Forelimb muscle (tissue), 1 donor: Measurements from ENCODE around the gene ZFYVE19. TPM values are rescaled to one million over a fixed set of nuclear protein-coding genes. Genes with fewer than 3 reads are reported as not detected.

Source experiments
- DNase-seq: peaks from one replicate; pipeline ENCODE4 v3.0.0-alpha.2; 2013; ENCODE audit warnings: low read depth
- polyA plus RNA-seq: library from polyadenylated mRNA; unstranded; fragments of 120-200 nt; gene quantifications from one replicate; pipeline ENCODE4 v1.2.1, GENCODE V29; 2013; ENCODE audit not compliant: insufficient read length

ZFYVE19 gene
- polyA plus RNA-seq, 1 donor = 16.1 TPM

DNA sequence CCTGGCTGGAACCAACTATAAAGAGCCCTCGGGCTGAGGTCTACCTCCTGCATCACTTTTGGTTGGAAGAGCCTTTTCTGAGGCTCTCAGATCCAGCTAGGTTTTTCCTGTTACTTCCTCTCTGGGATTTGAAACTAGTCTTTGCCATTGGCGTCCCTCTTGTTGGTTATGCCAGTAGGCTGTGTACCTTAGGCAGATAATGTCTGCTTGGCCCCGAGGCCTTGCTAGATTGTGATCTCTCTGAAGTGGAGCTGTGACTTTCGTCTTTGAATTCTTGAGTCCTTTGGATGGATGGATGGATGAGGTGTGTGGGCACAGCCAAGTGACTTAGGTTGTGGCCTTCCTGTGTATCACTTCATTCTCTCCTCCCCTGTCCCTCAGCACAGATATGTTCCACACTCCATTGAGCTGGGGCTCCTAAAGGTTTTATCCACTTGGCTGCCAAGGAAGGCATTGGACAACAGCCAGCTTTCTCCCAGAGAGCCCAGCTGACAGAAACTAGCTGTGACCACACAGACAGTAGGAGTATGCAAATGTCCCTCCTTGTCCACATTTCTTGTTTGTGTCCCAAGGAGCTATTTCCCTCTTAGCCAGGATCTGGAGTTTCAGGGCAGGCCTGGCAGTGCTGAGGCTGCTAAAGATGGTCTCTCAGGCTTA lies 8.3 kb downstream of the ZFYVE19 start:
- no peak for DNase-seq

DNA sequence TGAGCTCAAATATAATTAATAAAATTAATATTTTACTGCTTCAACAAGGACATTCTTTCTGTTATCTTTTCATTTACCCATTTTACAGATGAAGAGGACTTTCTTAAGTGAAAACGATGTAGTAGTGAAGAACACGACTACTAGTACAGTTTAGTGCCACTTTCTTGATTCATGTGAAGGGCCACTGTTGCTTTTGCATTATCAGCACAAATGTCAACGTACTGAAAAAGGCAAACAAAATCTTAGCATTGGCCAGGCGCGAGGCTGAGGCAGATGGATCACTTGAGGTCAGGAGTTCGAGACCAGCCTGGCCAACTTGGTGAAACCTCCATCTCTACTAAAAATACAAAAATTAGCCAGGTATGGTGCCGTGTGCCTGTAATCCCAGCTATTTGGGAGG lies 12.2 kb downstream of the ZFYVE19 start:
- no peak for DNase-seq

DNA sequence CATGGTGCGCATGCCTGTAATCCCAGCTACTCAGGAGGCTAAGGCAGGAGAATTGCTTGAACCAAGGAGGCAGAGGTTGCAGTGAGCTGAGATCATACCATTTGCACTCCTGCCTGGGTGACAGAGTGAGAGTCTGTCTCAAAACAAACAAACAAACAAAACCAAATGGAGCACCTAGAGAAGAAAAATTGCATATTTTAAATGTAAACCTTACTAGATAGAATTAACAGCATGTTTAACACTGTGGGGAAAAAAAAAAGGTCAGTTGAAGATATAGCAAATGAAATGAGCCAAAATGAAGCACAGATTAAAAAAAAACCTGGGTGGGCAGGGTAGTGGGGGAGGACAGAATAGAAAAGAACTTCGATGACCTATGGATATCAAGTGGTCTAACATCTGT lies 14.3 kb downstream of the ZFYVE19 start:
- no peak for DNase-seq

DNA sequence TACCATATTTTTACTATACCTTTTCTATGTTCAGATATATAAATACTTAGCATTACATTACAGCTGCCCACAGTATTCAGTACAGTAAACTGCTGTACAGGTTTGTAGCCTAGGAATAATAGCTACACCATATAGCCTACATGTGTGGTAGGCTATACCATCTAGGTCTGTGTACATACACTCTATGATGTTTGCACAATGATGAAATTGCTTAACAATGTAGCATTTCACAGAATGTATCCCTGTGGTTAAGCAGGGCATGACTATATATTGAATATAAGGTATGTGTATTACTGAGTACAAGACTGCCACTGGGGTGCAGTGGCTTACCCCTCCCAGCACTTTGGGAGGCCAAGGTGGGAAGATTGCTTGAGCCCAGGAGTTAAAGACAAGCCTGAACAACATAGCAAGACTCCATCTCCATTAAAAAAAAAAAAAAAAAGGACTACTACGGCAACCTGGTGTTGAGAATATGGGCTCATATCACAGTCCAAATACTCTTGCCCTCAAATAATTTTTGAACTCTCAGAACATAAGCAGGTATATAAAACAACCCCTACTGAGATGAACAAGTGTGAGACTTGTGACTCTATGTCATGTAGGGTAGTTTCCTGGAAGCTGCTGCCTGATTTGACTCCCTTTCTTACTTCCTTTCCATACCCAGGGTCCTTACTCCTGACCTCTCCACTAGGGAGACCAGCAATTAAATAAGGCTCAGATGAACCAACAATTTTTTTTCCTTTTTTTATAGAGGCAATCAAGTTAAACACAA lies 16.9 kb downstream of the ZFYVE19 start:
- no peak for DNase-seq

DNA sequence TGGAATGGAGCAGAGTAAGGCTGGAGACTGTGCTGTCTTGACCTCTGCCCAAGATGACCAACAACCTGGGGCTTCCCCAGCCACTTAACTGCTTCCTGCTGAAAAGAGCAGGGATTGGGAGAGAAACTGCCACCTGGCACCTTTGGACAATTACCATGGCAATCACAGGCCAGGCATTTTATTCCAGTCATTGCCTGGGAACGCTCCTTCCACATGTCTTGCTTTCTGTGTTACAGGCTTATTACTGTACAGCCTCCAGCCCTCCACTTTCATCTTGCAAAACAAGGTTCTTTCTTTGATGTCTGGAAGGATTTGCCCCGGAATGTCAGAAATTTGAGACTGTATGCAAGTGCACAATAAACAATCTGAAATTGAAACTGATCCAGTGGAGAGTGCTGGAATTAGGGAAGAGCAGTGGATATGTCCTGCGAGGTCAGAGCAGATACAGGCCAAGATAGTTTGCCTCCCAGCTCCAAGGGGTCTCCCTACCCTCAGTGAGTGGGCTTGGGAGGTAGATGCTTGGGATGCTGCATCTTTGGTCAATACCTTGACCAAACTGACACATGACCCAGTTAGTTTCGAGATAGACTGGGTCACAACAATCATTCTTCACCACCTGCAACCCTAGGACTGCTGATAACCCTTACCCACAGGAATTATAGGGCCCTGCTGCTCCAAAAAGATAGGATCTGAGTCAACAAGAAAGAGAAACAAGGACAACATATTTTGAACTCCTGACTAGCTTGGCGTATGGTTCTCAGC lies 19.0 kb downstream of the ZFYVE19 start:
- no peak for DNase-seq

DNA sequence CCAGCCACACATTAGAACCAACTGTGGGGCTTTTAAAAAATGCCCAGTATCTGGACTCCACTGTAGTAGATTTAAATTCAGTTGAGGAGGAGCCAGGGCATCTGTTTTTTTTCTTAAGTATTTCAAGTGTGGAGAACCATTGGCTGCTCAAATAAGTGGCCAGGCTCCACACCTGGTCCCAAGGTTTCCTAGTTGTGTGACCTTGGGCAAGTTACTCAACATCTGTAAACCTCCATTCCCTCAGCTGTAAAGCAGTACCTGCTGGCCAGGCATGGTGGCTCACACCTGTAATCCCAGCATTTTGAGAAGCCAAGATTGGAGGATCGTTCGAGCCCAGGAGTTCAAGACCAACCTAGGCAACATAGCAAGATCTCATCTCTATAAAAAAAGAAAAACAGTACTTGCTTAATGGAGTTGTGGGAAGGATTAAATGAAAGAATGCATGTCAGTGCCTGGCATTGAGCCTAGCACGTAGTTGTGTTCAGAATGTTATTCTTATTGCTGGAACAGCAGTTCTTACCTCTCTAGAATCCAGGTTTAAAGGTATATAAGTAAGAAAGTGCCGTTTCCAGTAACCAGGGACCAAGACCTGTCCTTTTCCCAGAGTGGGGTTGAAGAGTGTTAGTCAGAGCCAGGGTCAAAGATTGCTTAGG lies 19.7 kb downstream of the ZFYVE19 start:
- DNase-seq = no peak

DNA sequence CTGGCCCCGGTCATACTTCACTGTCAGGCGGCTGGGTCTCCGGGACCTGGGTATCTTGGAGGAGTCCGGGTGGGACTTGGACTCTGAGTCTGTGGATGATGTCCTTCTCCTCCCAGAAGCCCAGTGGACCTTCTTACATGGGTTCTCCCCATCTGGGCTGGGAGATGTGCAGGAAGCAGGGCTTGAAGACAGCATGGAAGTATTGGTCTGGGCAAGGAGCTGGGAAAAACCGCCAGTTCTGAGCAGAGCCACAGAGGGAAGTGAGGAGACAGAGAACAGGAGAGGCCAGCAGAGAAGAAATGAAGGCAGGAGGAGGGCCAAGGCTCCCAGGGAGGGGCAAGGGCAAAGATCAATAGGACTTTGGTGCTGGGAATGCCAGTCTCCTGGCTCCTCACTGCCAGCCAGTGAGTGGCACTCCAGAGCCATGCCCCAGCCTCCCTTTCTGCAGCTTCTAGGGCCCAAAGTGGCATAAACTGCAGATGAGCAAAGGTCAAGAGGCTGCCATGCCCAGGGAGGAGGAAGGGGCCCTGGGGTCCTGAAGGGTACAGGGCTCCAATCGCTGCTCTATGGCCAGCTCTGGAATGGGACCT lies 21.7 kb downstream of the ZFYVE19 start, which contains the start of gene PPP1R14D:
PPP1R14D (minus strand) TSS at position 262 of the 590 bp plus-strand sequence; CDS start at position 195, 67 bp downstream.
- DNase-seq = no peak

DNA sequence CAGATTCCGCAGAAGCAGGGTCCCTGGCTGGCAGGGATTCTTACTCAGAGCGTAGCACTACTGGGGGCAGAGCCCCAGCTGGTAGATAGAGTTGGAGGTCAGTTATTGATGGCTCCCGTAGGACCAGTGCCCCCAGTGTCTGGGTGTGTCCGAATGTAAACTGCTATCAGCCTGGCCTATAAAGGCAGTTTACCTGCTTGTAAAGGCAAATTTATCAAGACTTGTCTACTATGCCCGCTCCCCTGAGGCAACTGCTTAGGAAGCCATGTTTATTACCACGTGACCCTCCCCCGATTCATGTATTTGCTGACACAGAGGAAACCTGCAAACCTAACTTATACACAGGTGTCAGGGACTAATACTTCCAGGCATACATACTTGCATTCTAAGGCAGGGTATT lies 22.2 kb downstream of the ZFYVE19 start:
- DNase-seq = no peak

DNA sequence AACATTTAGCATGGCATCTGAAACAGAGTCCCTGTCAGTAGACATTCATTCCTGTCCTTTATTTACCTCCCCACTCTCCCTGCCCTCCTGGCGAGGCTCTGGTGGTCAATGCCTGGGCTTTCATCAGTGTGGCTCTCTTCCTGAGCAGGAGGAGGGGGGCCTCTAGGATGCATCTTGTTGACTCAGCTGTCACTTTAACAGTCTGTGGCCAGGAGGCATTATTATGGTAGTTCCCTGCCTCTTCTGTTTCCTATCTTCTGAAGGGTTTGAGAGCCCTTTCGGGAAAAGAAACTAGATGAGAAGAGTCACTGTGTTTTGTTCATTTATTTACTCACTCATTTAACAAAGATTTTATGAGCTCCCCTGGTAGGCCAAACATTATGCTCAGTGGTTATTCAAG lies 24.0 kb downstream of the ZFYVE19 start:
- no peak for DNase-seq

DNA sequence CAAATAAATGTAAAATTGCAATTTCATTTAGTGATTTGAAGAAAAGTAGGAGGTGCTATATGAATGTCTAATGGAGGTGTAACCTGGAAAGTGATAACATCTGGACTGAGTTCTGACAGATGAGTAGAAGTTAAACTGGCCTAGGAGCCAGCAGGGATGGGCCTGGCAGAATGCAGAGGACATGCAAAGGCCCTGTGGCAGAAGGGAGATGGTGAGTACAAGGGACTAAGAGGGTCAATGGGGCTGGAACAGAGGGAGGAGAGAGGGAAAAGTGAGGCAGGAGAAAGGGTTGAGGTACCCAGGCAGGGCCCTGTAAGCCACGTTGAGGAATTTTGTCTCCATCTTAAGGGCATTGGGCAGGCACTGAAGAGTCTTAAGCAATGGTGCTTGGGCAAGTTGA lies 25.0 kb downstream of the ZFYVE19 start:
- no peak for DNase-seq

DNA sequence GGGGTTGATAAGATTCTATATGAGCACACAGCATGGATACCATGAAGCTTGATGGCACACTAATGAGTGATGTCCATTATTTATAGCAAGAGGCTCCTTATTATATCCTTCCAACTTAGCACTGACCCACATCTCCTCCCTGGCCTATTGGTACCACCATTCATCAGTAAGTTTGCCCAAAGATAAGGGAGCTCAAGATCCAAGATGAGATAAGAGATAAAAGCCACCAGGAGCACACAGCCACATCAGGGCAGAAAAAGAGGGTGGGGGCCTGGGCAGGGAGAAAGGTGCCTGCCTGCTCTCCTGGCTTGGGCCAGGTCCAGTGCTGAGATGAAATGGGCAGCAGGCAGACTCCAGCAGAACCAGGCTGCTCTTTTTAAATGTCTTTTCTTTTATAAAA lies 26.0 kb downstream of the ZFYVE19 start:
- no peak for DNase-seq

DNA sequence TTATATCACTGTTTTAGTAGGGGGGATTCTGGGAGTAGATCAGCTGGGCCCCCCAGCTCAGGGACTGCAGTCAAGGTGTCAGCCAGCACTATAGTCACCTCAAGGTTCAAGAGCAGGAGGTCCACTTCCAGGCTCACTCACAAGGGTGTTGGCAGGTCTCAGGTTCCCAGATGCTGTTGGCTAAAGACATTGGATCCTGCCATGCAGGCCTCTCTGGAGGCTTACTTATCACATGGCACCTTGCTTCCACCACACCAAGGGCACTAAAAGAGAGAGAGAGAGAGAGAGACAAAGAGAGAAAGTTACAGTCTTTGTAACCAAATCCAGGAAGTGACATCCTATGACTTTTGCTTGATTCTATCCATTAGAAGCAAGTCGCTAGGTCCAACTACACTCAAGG lies 29.1 kb downstream of the ZFYVE19 start:
- no peak for DNase-seq

DNA sequence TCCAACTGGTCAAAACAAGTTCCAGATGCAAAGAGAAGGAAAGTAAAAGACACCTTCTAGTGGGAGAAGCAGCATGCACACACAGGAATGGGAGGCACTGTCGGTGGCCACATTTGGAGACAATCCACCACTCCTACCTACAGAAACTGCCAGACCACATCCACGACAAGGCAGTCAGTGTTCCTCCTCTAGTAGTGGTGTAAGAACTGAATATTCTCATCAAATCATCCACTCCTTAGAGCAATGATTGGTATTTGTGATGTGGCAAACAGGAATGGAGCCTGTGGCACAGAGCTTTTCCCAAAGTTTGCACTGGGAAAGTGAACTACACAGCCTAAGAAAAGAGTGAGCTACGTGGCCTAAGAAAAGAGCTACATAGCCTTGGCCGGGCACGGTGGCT lies 31.9 kb downstream of the ZFYVE19 start:
- no peak for DNase-seq

DNA sequence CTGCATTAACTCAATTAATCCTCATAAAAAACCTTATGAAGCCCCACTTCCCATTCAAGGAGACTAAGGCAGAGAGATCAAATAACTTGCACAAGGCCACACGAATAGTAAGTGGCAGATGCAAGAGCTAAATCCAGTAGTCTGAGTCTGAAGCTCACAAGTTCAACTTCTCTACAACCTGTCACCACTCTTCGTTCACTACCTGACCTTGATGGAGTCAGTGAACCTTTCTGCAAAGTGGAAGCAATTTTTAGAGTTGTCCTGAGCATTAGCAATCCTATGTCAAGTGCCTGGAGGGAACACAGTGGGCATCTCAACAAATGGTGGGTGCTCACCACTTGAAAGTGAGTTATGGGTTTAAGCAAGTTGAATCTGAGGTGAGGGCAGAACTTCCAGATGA lies 34.9 kb downstream of the ZFYVE19 start:
- no peak for DNase-seq

DNA sequence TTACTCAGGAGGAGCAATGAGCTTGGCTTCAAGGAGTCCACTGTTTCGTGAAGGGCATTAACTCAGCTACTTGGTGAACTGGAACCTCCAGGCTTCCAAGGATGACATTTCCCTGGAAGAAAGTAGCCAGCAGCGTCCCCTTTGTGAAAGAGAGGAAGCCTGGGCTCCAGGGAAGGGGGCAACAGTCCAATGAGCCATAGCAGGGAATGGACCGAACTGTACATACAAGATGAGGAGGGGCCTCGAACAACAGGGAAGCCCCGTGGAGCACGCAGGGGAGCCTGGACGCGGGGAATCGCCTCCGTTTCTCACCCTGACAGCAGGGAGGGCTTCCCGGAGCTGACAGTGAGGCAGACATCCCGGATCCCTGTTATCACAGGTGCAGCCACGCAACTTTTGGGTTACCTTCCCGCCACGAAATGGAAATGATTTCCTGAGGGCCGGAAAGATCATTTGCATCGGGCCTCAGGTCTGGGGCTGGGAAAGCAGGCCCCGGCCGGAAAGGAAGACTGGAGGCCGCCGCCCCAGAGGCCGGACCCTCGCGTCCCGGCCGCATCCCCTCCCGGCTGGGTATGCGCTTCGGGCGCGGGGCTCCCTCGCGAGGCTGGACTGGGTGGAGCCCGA lies 36.5 kb downstream of the ZFYVE19 start:
- no peak for DNase-seq

DNA sequence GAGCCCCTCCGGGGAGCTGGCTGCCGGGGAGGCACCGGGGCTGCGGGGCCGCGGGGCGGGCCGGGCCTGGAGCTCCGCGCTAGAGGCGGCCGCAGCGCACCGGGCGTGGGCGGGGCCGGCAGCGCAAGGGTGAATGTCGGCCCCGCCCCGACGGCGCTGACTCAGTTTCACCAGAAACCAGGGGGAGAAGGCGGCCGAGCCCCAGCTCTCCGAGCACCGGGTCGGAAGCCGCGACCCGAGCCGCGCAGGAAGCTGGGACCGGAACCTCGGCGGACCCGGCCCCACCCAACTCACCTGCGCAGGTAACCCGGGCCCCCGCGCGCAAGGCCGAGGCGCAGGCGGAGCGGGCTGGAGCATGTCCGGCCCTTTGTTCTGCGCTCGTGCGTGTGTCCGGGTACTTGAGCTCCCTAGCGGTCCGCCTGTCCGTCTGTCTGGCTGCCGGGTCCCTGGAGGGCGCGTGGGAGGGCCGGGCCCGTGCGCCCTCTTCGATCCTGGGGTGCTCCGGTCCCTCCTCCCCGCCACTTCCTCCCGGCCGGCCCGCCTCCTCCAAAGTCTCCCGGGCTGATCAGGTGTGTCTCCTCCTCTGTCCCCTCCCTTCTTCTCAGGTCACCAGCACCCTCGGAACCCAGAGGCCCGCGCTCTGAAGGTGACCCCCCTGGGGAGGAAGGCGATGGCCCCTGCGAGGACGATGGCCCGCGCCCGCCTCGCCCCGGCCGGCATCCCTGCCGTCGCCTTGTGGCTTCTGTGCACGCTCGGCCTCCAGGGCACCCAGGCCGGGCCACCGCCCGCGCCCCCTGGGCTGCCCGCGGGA lies 37.2 kb downstream of the ZFYVE19 start, which contains the start of gene SPINT1:
SPINT1 (plus strand) TSS at position 164 of the 811 bp plus-strand sequence; CDS start at position 671, 507 bp downstream.
- no peak for DNase-seq

DNA sequence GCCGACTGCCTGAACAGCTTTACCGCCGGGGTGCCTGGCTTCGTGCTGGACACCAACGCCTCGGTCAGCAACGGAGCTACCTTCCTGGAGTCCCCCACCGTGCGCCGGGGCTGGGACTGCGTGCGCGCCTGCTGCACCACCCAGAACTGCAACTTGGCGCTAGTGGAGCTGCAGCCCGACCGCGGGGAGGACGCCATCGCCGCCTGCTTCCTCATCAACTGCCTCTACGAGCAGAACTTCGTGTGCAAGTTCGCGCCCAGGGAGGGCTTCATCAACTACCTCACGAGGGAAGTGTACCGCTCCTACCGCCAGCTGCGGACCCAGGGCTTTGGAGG lies 37.8 kb downstream of the ZFYVE19 start:
- DNase-seq = no peak

DNA sequence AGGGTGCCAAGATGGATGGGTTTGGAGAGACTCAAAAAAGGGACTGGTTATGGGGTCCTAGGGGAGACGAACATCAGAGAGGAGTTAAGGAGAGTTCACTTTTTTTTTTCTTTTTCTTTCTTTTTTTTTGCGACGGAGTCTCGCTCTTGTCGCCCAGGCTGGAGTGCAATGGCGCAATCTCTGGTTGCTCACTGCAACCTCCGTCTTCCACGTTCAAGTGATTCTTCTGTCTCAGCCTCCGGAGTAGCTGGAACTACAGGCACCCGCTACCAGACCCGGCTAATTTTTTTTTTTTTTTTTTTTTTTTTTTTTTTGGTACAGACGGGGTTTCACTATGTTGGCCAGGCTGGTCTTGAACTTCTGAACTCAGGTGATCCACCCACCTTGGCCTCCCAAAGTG lies 38.1 kb downstream of the ZFYVE19 start:
- DNase-seq = no peak

DNA sequence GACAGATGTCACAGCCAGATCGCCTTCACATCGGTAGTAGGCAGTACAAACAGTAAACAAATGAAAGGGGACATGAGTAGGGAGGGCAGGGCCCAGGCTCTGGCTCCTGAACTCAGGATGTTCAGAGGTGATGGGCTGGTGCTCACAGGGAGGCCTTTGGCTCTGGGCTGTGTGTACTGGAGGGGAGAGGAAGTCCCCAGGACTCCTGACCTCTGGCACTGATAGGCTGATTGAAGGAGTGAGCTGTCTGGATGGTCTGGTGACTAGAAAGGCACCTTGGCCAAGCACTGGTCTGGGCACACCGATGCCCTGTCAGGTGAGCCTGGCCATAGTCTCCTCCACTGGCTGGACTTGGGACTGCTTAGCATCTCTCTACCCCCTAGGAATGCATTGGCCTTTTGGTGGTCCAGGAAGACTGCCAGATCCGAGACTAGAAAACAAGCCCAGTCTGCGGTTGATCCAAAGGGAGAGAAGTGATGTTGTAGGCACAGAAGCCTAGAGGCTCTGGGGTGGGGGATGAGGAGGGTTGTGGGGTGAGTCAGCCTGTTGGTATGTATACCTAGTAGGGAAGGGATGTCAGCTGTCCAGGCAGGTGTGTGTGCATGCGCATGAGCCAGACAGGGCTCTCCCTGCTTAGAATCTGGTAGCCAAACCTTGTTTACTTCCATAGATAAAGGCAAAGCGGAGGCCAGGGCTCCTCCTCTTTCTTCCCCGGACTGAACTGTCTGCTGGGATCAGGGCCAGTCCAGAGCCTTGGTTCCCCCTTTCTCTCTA lies 38.8 kb downstream of the ZFYVE19 start:
- no peak for DNase-seq

DNA sequence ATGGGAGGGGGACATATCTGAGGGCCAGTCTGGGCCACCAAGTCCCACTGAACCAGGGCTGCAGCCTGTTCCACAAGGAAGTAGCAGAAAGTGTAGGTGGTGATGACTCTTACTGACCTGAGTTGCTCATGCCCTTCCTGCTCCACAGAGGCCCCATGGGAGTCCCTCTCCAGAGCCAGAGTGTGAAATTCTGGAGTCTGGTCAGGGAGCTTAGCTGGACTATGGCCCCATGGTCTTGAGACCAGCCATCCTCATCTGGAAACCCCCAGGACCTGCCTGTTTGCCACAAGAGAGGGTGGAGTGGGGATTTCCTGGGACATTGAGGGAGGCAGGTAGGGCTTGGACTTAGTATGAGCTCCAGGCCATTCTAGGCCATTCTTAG lies 39.9 kb downstream of the ZFYVE19 start:
- no peak for DNase-seq
